Measurements from ENCODE around the gene DES.
"Not testable (repeated sequence)": the region's sequence is repeated elsewhere in the genome, so short reads cannot be mapped to it uniquely, and the experiment has no call there.

The DES gene

GRCh38 chr2:219418155-219419011, at the start of gene DES:
Gene DES, plus strand, starts transcription at chr2:219418377. Its CDS starts 86 bp downstream, at chr2:219418463.
- DNase-seq: peak; percentile 88

GRCh38 chr2:219368690-219369191, 49.4 kb upstream of the DES start:
- no peak for DNase-seq

GRCh38 chr2:219369447-219369861, 48.7 kb upstream of the DES start:
- peak; percentile 60 for DNase-seq

- no peak for DNase-seq
Measured at GRCh38 chr2:219378163-219378851, 39.9 kb upstream of the DES start.

GRCh38 chr2:219380926-219381325, 37.3 kb upstream of the DES start:
- no peak for DNase-seq

- no peak for DNase-seq
Measured at GRCh38 chr2:219381448-219381847, 36.7 kb upstream of the DES start.

GRCh38 chr2:219384083-219384713, 34.0 kb upstream of the DES start:
- DNase-seq: no peak

- no peak for DNase-seq
Measured at GRCh38 chr2:219384859-219385258, 33.3 kb upstream of the DES start.

- DNase-seq: no peak
Measured at GRCh38 chr2:219385958-219386520, 32.1 kb upstream of the DES start.

GRCh38 chr2:219386532-219387280, 31.5 kb upstream of the DES start:
- DNase-seq: peak; percentile 49

GRCh38 chr2:219387306-219388120, 30.7 kb upstream of the DES start, which contains the start of gene DNPEP:
Gene DNPEP, minus strand, starts transcription at chr2:219387912. Its CDS starts 118 bp downstream, at chr2:219387794.
- DNase-seq: peak; percentile 96

GRCh38 chr2:219388121-219388906, 29.9 kb upstream of the DES start:
- DNase-seq: peak; percentile 97

- no peak for DNase-seq
Measured at GRCh38 chr2:219388907-219389156, 29.3 kb upstream of the DES start.

- no peak for DNase-seq
Measured at GRCh38 chr2:219392754-219393153, 25.4 kb upstream of the DES start.

GRCh38 chr2:219395056-219395455, 23.1 kb upstream of the DES start:
- DNase-seq: not testable (repeated sequence)

GRCh38 chr2:219395609-219396008, 22.6 kb upstream of the DES start:
- DNase-seq: no peak

GRCh38 chr2:219396863-219397457, 21.2 kb upstream of the DES start:
- DNase-seq: peak; percentile 25

GRCh38 chr2:219398721-219399363, 19.3 kb upstream of the DES start:
- peak; percentile 96 for DNase-seq

- DNase-seq: peak; percentile 39
Measured at GRCh38 chr2:219399716-219400478, 18.3 kb upstream of the DES start.
